ENCODE measurements around the gene WASL.

Gene WASL

DNA sequence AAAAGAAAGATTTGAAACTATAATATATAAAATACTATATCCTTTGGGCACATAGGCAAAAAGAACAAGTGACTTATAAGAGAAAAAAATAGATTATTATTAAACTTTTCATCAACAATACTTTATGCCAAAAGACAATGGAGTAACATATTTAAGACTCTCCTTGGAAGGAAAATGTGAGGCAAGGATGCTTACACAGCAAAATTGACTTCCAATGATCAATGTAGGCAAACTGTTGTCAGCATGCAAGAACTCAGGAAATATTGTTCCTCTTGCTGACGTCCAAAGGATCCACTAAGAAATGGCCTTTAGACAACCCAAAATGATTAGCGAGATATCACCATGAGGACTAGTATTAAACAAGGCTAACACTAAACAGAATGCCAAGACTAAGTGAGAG is 116.0 kb downstream of the WASL start:
- ChIA-PET POLR2A (no interaction called here), CTCF (interaction anchor here (2.1 to 2.5 kb wide), 2 partner anchors 13 to 239 kb away, joined by 5 to 10 read pairs; no protein-coding TSS in a partner anchor)
- DNase-seq (ENCODE audit: extremely low spot score) = no peak
- TF ChIP-seq, protein P1, sequence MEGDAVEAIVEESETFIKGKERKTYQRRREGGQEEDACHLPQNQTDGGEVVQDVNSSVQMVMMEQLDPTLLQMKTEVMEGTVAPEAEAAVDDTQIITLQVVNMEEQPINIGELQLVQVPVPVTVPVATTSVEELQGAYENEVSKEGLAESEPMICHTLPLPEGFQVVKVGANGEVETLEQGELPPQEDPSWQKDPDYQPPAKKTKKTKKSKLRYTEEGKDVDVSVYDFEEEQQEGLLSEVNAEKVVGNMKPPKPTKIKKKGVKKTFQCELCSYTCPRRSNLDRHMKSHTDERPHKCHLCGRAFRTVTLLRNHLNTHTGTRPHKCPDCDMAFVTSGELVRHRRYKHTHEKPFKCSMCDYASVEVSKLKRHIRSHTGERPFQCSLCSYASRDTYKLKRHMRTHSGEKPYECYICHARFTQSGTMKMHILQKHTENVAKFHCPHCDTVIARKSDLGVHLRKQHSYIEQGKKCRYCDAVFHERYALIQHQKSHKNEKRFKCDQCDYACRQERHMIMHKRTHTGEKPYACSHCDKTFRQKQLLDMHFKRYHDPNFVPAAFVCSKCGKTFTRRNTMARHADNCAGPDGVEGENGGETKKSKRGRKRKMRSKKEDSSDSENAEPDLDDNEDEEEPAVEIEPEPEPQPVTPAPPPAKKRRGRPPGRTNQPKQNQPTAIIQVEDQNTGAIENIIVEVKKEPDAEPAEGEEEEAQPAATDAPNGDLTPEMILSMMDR (IDR thresholded peaks at IDR 0.05; ENCODE audit: control extremely low read depth, extremely low read depth, low read depth, missing control alignments) = no peak

Measured in GM10248 (cell line).